Activated naive CD4-positive, alpha-beta T cell treated with Interleukin-2 at 50 U/mL for 16 hours (primary cell): ENCODE measurements around the gene SERPING1.

ENCODE experiments used
- DNase-seq: peaks from one replicate; pipeline ENCODE4 v3.0.0-alpha.2; 2020

Gene SERPING1

DNA sequence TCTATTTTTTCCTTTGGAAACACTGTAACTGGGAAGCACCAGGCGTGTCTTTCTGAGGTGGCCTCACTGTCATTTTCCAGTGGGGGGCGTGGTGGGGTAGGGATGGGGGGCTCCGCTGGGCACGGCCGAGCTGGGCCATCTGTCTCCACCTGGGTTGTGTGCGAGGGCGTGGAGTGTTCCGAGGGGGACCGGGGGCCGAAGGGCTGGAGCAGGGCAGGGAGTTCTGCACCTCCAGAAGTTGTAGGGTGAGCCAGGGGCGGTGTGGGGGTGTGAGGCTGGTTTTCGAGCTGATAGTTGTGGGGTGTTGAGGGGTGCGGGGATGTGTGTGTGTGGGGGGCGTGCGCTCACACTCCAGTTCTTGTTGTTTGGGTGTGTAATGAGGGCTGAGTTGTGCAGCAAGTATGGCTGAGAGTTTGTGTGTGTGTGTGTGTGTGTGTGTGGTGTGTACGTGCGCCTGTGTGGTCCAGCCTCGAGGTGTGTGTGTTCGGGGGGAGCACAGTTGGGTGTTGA, 41.4 kb downstream of the SERPING1 start:
- peak; percentile 11 for DNase-seq

DNA sequence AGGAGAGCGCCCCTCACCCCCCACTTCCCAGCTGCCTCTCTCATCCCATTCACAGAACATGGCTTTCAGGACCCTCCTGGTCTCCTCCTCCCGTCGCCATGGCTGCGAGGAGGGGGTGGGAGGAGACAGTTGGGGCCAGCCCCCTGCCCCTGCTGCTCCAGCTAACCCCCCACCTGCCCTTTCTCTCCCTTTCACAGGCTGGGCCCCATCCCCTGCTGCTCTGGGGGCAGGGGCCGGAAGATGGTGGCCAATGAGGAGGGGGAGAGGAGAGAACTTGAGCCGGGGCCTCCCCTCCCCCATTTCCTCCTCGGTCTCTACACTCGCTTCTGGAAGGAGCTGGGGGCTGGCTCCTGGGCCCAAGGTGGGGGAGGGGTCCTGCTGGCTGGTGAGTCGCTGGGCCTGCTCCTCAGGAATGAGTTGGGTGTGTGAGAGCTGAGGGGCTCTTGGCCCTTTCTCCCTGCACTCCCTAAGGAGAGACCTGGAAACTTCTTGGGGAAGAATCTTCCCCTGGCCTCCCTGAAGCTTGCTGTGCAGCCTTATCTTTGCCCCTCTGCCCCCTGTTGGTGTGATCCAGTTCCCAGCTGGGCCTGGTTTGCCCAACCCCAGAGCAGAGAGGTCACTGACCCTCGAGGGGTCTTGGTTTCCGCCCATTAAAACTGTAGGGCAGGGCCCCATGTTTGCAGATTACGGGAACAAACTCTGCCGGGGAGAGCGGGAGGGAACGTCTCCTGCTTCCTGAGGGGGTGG, 42.0 kb downstream of the SERPING1 start:
- no peak for DNase-seq

DNA sequence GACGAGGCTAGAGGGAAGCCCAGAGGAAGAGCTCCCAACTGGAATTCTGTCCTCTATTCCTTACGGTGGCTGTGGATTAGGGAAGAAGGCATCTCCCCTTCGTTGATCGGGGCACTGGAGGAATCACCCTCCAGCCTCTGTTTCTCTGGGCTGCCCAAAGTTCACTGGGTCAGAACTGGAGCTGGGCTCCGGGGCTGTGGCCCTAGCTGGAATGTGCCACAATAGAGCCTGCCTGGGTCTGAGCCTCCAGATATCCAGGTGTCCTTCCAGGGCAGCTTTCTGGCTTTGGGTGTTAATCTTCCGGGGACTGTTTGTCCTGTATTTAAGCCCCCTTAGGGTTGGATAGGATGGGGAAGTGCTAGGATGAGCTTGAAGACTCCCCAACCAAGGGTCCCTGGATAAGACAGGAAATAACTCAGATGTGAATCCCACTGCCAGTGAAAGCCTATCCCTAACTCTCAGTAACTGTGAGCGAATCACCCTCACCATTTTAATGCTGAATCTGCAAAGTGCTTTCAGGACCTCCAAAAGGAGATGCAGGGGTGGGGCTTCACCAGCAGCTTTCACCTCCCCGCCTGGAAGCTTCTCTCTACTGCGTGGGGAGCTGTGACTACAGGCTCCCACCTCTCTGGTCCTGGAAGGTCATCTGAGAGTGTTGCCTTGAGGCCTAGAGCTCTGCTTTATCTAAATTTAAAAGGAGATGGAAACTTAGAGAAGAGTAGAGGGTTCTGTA, 42.7 kb downstream of the SERPING1 start:
- no peak for DNase-seq

DNA sequence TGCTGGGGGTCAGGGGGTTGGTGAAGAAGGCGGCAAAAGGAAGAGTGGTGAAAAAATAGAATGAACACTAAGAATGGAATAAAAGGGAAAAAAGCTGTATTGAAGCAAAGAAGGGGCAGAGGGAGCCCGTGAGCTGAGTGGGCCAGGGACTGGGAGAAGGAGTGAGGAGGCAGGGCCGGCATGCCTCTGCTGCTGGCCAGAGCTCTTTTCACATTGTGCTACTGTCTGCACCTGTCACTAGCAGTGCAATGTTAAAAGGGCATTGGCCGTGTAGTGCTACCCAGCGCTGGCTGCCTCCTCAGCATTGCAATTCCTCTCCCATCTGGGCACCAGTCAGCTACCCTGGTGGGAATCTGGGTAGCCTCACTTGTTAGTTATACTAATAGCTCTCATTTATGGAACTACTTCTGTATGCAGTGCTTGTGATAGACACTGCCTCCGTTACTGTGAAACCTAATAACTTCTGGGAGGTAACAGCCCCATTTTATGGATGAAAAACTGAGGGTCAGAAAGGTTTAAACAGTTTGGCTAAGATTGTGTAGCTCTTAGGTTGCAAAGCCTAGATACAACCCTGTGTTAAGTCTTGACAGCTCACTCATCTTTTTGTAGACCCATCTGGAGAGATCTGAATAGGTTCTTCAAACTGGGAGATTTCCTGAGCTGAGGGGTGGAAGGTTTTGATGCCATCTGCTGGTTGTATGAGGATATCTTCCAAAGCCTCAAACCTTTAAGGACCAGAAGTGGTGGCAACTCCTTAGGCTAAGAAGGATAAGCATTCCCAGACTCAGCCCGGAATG, 43.7 kb downstream of the SERPING1 start:
- DNase-seq = no peak

DNA sequence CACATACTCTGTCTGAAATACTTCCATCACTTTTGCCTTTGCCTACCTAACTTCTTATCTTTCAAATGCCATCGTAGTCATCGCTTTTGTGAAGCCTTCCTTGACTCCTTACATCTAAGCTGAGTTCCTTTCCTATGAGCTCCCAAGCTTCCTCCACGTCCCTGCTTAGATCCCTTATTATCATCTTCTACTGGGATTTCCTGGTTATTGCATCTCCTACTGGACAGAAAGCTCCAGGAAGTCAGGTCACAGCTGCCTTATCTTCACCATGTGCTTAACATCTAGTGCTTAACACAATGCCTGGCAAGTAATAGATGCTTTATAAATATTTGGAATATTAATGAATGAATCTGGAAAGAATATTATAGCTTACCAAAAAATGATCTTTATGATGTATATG, 46.3 kb downstream of the SERPING1 start:
- no peak for DNase-seq

DNA sequence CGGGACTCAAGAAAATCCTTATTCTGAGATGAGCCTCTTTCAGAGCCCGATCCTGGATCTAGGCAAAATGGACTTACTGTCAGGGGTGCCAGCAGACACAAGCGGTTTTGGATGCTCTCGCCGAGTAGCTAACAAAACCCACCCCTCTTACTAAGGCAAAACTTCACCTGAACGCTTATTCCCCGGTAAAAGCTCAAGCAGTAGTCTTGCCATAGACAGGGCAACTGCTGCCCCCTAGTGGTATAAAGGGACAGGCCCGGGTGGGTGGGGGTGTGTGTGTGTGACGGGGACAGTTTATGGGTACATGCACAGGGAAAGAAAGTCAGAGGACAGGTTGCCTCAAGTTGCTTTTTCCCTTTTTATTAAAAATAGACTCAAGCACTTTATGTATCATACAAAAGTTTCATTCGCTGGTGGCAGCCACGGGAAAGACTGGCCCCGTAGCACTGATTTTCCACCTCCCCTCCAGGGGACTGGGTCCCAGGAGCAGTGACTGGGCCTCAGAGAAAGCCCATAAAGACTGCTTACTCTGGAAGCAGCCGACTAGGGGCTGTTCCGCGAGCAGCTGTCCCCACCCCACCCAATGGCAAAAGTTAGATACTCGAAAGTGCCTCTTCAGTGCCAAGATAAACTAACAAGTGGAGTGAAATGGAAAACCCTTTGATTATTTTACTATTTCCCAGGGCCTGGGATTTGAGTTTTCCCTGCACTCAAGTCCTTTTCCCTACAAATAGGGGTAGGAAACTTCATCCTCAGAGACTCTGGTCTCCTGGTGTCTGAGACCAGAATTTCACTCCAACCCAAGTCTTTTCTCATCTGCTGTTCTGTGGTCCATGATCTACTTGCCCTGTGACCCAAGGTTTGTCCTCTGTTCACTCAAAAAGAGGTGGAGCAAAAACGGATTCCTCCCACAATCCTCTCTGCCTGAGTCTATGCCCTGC, 47.5 kb downstream of the SERPING1 start:
- peak; percentile 87 for DNase-seq

DNA sequence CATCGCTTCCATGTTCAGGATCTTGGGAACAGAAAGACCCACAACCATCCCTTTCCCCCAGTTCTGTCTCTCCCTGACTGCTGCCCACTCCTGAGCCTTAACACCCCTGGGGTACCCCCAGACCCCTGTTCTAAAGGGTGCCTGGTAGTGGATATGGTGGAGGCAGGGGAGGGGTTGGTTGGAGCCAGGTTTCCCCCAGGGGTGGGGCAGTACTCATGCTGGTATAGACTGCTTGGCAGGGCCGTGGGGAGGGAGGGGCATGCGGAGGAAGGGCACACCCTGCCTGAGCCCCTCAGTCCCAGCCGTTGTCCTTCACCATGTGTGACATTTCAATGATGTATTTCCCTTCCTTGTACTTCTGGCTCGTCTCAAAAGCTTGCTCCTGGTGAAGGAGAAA, 48.2 kb downstream of the SERPING1 start:
- no peak for DNase-seq

DNA sequence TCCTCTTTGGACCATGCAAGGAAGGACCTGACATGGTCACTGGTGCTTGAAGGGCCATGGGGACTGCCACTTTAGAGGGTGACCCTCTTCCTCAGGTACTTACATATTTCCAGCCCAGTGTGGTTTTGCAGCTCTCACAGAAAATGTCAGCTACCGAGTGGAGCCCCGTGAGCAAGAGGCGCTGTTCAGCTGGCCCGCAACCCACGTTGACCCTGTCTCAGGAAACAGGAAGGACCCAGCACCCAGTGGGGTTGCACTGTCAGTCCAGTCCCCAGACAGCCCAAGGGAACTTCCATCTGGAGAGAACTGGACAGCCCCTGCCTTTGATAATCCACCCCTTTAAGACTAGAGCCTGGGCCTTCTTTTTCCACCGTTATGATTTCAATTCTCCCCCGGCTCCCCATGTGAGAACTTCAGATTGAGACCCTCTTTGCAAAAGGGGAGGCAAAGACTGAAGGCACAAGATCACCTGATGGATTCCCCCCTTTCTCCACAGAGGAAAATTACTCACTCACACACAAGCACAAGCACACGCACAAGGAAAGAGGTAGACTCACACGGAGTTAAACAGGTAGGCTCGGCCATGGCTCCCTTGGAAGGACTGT, 48.8 kb downstream of the SERPING1 start:
- DNase-seq = no peak

DNA sequence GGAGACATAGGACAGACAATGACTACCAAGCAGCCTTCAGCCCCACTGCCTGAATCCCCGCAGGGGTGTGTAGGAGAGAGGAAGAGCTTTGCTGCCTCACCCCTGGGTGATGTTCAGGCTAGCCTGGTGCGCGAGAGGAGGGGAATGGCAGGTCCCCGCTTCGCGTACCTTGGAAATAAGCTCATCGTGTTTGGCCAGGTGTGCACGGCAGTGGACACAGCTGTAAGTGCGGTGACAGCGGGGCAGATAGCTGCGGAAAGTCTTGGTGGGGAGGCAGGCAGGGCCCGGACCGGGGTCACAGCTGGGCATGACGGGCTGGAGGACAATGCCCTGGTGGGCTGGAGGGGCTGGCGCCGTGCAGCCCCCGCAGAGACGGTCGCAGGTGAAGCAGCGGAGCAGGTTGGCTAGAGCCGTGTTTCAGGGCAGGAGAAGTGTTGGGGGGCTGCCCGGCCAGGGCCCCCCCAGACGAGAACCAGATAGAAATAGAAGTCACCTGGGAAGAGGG, 49.4 kb downstream of the SERPING1 start:
- DNase-seq = no peak

DNA sequence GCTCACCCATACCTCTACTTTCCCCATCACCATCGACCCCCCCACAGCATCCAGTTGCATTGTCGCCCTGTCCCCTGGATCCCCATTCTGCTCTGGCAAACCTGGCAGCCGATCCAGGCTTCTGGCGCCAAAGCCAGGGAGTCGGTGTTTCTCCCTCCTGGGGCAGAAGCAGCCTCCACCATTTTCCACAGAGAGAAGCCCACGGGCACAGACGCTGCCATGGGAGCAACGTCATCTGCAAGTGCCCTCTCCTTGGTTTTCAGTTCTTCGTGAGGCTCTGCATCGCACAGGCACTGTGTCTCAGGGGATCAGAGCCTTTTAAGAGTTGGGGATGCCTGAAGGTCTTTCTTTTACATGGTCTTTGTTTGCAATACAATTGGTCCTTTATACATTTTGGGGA, 49.9 kb downstream of the SERPING1 start:
- DNase-seq = no peak

DNA sequence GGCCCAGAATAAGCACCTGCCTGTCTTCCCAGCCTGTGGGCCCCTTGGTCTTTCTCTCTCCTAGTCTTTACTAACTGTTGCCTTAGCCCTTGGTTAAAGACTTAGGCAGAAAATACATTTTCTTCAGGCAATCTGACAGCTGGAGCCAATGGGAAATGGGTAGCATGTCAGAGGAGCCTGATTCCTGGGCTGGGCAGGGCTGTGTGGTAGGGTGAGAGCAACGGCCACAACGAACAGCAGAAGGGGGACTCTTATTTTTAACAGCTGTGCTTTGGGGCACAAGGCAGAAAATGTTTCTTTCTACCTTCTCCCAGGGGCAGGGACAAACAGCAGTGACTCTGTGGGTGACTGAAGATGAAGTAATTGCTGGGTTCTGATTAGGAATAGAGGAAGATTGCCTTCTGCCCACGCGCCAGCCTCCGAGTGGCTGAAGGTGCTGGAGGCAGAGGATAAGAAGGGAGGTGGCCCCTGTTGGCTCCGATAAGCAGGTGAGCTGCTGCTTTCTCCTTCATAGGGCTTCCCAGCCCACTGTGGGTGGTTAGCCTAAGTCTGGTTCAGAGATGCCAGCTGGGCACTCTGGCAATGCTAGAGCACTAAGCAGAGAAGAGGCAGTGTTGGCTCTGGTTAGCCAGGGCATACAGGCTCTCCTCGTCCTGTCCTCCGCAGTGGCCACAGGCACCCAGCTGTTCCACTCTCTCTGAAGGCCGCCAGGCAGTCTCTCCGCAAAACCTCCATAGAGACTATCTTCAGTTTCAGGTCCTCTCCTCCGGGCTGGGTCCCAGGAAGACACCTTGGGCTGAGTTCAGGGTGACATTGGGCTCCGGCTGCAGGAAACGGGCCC, 50.7 kb downstream of the SERPING1 start:
- no peak for DNase-seq

DNA sequence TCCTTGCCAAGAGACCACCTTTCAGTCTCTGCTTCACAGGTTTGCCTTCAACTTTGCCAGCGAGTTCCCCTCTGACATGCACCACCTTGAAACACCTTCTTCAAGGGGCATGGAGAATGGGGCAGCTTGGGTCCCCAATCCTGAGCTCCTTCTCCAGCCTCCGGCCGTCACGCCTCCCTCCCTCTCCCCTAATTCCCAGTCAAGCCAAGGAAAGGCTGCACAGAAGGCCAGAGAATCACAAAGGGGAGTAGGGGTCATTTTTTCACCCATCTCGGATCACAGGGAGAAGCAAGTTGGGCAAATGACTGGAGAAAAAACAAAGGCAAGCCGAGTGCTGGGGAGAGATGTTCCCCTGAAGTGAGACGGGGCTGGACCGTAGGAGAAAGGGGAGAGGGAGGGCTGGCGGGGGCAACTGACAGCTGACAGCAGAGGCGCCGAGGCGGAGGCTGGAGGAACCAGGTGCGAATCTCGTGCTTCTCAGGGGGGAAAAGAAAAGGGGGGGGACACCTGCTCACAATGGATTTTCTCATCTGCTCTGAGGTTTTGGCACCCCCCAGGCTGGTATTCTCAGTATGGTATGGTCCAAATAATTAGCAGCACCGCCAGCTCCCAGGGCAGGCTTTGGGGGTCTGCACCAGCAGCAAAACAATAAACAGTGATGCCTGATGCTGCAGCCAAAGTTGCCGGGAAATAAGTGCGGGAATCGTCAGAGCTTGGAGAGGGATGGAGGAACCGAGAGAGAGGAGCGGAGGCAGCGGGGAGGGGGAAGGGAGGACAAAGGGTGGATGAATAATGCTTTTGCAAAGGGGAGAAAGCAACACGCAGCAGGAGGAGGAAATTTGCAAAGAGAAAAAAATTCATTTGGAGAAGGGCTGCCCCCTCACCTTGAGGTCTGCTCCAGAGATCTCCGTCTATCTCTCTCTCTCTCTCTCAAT, 51.6 kb downstream of the SERPING1 start:
- peak; percentile 17 for DNase-seq

DNA sequence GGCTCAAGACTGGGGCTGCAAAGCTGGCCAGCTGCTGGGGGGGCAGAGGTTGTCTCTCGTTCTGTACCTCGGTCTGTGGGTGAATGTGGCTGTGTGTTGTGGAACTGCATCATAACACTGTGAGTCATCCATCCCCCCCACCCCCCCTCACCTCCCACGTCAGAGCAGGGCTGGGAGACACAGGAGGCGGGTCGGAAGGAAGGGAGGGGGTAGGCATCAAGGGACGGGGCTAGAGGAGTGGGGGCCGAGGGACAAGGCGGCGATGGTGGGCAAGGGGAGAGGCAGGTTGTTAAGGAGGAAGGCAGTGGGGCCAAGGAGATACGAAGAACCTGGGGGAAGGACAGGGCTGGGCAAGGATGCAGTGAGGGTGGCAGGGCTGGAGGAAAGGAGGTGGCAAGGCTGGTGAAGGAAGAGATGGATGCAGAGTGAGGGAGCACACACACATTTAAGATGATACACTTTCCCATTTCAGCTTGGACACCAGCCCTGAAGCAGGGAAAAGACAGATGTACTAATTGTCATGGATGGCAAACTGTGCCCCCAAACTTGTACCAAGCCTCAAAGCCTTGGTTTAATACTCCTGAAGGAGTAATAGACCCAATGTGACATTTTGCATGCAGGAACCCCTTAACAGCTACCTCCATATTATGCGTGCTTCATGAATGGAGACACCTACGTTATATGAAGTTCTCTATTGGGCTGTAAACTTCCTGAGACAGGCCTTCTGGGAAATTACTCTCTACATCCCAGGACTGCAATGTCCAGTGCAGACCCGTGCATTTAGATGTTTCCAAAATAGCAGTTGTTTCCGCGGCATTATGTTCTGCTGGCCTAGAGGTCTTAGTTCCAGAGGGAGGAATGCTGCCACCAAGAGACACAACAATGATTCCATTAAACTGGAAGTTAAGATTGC, 52.6 kb downstream of the SERPING1 start, which contains the start of gene YPEL4:
Gene YPEL4 (minus strand): TSS at position 87 of the 913 bp plus-strand sequence. CDS start 2,805 bp downstream, outside the sequence.
- DNase-seq = peak; percentile 69

DNA sequence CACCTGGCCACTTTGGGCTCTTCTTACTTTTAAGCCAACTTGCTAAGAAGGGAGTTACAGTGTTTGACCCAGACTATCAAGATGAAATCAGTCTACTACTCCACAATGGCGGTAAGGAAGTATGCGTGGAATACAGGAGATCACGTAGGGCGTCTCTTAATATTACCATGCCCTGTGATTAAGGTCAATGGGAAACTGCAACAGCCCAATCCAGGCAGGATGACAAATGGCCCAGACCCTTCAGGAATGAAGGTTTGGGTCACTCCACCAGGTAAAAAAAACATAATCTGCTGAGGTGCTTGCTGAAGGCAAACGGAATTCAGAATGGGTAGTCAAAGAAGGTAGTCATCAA, 53.2 kb downstream of the SERPING1 start:
- DNase-seq = no peak

DNA sequence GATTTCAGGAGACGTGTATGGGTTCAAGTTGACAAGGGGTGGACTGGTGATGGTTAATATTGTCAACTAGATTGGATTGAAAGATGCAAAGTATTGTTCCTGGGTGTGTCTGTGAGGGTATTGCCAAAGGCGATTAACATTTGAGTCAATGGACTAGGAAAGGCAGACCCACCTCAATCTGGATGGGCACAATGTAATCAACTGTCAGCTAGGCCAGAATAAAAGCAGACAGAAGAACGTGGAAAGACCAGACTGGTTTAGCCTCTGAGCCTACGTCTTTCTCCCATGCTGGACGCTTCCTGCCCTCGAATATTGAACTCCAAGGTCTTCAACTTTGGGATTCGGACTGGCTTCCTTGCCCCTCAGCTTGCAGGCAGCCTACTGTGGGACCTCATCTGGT, 53.9 kb downstream of the SERPING1 start:
- DNase-seq = no peak

DNA sequence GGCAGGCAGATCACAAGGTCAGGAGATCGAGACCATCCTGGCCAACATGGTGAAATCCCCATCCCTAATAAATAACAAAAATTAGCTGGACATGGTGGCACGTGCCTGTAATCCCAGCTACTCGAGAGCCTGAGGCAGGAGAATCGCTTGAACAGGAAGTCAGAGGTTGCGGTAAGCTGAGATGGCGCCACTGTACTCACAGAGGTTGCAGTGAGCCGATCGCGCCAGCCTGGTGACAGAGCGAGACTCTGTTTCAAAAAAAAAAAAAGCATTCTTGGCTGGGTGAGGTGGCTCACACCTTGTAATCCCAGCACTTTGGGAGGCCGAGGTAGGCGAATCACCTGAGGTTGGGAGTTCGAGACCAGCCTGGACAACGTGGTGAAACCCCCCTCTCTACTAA, 54.7 kb downstream of the SERPING1 start:
- DNase-seq = peak; percentile 22

DNA sequence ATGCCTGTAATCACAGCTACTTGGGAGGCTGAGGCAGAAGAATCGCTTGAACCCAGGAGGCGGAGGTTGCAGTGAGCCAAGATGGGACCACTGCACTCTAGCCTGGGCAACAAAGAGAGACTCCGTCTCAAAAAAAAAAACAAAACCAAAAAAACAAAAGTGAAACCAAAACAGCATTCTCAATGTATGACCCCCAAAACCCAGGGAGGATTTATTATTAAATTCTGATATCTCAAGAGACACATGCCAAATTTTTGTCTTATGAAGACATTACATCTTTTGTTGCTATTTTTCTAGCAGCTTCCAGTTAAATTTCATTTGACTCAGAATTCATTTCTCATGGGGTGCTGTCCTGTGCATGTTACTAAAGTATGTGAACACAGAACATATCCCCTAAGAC, 55.2 kb downstream of the SERPING1 start:
- no peak for DNase-seq

DNA sequence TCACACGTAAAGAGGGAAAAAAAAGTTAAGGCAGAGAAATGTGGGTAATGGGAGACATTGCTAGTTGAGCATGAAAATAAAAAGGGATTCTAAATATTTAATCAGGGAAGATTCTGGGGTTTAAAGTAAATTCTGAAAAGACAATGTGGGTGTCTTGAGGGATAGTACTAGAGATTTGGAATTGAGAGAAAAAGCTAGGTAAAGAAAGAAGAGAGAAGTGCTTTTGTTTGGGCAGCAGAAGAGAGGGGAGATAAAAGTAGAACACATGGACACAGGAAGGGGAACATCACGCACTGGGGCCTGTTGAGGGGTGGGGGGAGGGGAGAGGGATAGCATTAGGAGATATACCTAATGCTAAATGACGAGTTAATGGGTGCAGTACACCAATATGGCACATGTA, 55.7 kb downstream of the SERPING1 start:
- DNase-seq = no peak

DNA sequence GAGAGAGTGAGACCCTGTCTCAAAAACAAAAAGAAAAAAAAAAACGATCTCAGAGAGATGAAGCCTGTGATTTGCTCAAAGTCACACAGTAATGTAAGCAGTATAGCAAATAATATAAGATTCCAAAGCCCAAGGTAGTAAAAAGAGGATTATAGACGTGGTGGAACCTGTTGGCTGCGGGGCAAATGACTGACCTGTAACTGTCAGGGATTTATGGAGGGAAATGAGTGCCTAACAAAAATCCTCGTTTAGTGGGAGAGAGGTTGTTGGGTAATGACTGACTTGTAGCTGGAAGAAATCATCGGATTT, 59.4 kb downstream of the SERPING1 start:
- DNase-seq = no peak
